ENCODE results near the gene PLCB4.
A peak's percentile ranks its signal among the peaks of the same experiment; 100 is the strongest.

The PLCB4 gene

DNA sequence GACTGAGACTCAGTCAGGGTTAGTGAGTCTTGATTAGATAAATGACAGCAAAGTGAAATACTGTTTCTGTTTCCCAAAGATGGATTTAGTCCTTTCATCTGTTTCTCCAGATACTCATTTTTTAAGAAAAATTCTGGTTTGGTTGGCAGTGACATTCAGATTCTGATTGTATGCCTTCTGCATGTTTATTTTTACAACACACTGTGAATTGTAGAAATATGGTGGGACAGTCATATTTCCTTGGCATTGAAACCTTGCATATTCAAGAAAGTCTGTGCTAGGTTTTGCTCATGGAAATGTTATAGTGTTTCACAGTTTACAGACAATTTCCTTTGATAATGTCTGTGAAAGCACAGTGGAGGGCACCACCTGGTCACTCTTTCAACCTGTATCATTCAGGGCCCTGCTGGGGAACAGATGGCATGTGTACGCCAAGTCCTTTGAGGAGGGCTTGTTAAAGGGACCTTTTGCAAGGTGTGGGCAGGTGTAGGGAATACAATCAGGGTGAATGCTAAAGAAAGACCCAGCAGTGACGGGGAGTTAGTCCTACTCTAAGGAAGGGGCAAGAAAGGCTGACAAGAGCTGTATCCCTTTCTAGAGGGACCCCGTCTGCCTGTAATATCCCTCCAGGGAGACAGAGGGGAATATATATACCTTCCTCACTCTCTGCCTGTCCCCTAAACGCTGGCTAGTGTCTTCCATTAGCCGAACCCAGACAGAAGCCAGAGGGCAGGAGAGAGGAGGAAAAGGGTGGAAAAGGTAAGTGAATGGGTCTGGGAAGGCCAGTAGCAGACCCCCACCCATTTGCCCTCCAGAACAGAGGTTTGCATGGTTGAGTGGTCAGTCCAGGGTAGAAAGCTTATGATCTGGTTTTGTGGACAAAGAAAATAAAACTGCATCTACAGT, 10.2 kb downstream of the PLCB4 start:
- H3K4me3 ChIP-seq (ENCODE audit: low read length in 2 of 2), result no peak overlapping the region
- H3K27me3 ChIP-seq (ENCODE audit: control insufficient read depth in 3 of 3, insufficient read depth in 3 of 3, low read depth in 1 of 3, low read length in 3 of 3), result no peaks in the 10 kb centered on the region
- H3K23ac ChIP-seq (ENCODE audit: low read depth, low read length, poor library complexity), result no peak overlapping the region
- no peak overlapping the region for H2BK5ac ChIP-seq (ENCODE audit: low read length)
- H3K4ac ChIP-seq (ENCODE audit: low read length), result no peak overlapping the region
- H3K9ac ChIP-seq (ENCODE audit: low read depth, low read length, poor library complexity), result no peak overlapping the region
- H3K36me3 ChIP-seq (replicated peaks in 1 of 2; ENCODE audit: control insufficient read depth in 2 of 2, insufficient read depth in 2 of 2, low read length in 2 of 2), result no peaks in the 10 kb centered on the region
- no peak overlapping the region for H2BK15ac ChIP-seq (ENCODE audit: low read length)
- peak overlapping the region; percentile 19 for H3K18ac ChIP-seq (ENCODE audit: low read length)
- no peak overlapping the region for H3K4me2 ChIP-seq (ENCODE audit: insufficient read depth, low read length, poor library complexity, severe bottlenecking)
- H3K9me3 ChIP-seq (replicated peaks in 1 of 2; ENCODE audit: control insufficient read depth in 2 of 2, insufficient read depth in 1 of 2, low read depth in 1 of 2, low read length in 2 of 2), result no peaks in the 10 kb centered on the region
- H3K27ac ChIP-seq (replicated peaks; ENCODE audit: low read length), result no peak overlapping the region
- no peak overlapping the region for H2BK120ac ChIP-seq (ENCODE audit: low read depth, low read length)
- H3K14ac ChIP-seq (ENCODE audit: low read length), result no peak overlapping the region
- WGBS, 2 donors (ENCODE audit: extremely low coverage in 2 of 2, insufficient read length in 2 of 2, insufficient replicate concordance in 1 of 2), result no CpG with 5 or more reads among the region's 5 CpGs
- DNase-seq (ENCODE audit: low spot score), result no peak
- no peak overlapping the region for H2AK5ac ChIP-seq (ENCODE audit: low read depth, low read length)
- no peak overlapping the region for H4K8ac ChIP-seq (ENCODE audit: low read depth, low read length)
- no peak overlapping the region for H4K91ac ChIP-seq (ENCODE audit: low read depth, low read length, poor library complexity)
- no peak overlapping the region for H2BK12ac ChIP-seq (ENCODE audit: low read length)
- H3K4me1 ChIP-seq (ENCODE audit: control insufficient read depth in 2 of 2, insufficient read depth in 1 of 2, low read depth in 1 of 2, low read length in 2 of 2), result no peaks in the 10 kb centered on the region
- H3K79me1 ChIP-seq (ENCODE audit: low read depth, low read length), result no peaks in the 10 kb centered on the region
- no peak overlapping the region for H2AFZ ChIP-seq (ENCODE audit: low read length)

GRCh38 chr20:9081423-9081966, 12.6 kb downstream of the PLCB4 start:
- Histone ChIP-seq H3K9me3 (replicated peaks in 1 of 2; ENCODE audit: control insufficient read depth in 2 of 2, insufficient read depth in 1 of 2, low read depth in 1 of 2, low read length in 2 of 2) (peaks cover 0 to 2% of the 10 kb centered on the region in 2 donors), H3K27ac (replicated peaks; ENCODE audit: low read length) (no peak overlapping the region), H2BK15ac (ENCODE audit: low read length) (no peak overlapping the region), H3K4me3 (ENCODE audit: low read length in 2 of 2) (no peak overlapping the region), H3K18ac (ENCODE audit: low read length) (no peak overlapping the region), H2BK5ac (ENCODE audit: low read length) (no peak overlapping the region), H4K8ac (ENCODE audit: low read depth, low read length) (no peak overlapping the region), H4K91ac (ENCODE audit: low read depth, low read length, poor library complexity) (no peak overlapping the region), H3K23ac (ENCODE audit: low read depth, low read length, poor library complexity) (no peak overlapping the region), H3K4me1 (ENCODE audit: control insufficient read depth in 2 of 2, insufficient read depth in 1 of 2, low read depth in 1 of 2, low read length in 2 of 2) (no peaks in the 10 kb centered on the region), H3K9ac (ENCODE audit: low read depth, low read length, poor library complexity) (no peak overlapping the region), H3K36me3 (replicated peaks in 1 of 2; ENCODE audit: control insufficient read depth in 2 of 2, insufficient read depth in 2 of 2, low read length in 2 of 2) (no peaks in the 10 kb centered on the region), H3K14ac (ENCODE audit: low read length) (no peak overlapping the region), H2AFZ (ENCODE audit: low read length) (no peak overlapping the region), H3K27me3 (ENCODE audit: control insufficient read depth in 3 of 3, insufficient read depth in 3 of 3, low read depth in 1 of 3, low read length in 3 of 3) (no peaks in the 10 kb centered on the region), H3K4ac (ENCODE audit: low read length) (no peak overlapping the region), H2BK12ac (ENCODE audit: low read length) (no peak overlapping the region), H3K4me2 (ENCODE audit: insufficient read depth, low read length, poor library complexity, severe bottlenecking) (no peak overlapping the region), H2AK5ac (ENCODE audit: low read depth, low read length) (no peak overlapping the region), H2BK120ac (ENCODE audit: low read depth, low read length) (no peak overlapping the region), H3K79me1 (ENCODE audit: low read depth, low read length) (no peaks in the 10 kb centered on the region)
- no peak for DNase-seq (ENCODE audit: low spot score)
- WGBS, 2 donors (ENCODE audit: extremely low coverage in 2 of 2, insufficient read length in 2 of 2, insufficient replicate concordance in 1 of 2), result no CpG with 5 or more reads among the region's 1 CpG

DNA sequence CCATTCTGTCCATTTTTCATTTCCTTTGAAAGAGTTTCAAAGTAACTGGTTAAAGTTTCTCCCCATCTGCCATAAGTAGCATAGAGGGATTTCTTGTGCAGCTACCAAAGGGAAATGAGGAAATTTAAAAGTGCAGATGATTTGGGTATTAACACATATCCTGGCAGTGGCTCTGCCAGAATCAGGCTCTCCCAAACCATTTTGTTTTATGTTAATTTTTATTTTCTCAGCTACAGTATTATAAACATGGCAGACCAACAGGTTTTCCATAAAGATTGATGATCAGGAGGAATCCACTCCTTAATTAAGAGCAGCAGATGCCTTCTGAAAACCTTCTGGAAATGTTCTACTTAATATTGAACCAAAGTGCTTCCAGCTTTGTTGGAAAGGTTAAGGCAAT, 13.9 kb downstream of the PLCB4 start:
- Histone ChIP-seq H3K4me2 (ENCODE audit: insufficient read depth, low read length, poor library complexity, severe bottlenecking) (no peak overlapping the region), H2AFZ (ENCODE audit: low read length) (no peak overlapping the region), H3K18ac (ENCODE audit: low read length) (no peak overlapping the region), H2AK5ac (ENCODE audit: low read depth, low read length) (no peak overlapping the region), H3K9ac (ENCODE audit: low read depth, low read length, poor library complexity) (no peak overlapping the region), H4K91ac (ENCODE audit: low read depth, low read length, poor library complexity) (no peak overlapping the region), H2BK5ac (ENCODE audit: low read length) (no peak overlapping the region), H3K4me1 (ENCODE audit: control insufficient read depth in 2 of 2, insufficient read depth in 1 of 2, low read depth in 1 of 2, low read length in 2 of 2) (no peaks in the 10 kb centered on the region), H2BK12ac (ENCODE audit: low read length) (no peak overlapping the region), H3K27ac (replicated peaks; ENCODE audit: low read length) (no peak overlapping the region), H3K79me1 (ENCODE audit: low read depth, low read length) (no peaks in the 10 kb centered on the region), H2BK120ac (ENCODE audit: low read depth, low read length) (no peak overlapping the region), H3K27me3 (ENCODE audit: control insufficient read depth in 3 of 3, insufficient read depth in 3 of 3, low read depth in 1 of 3, low read length in 3 of 3) (no peaks in the 10 kb centered on the region), H3K9me3 (replicated peaks in 1 of 2; ENCODE audit: control insufficient read depth in 2 of 2, insufficient read depth in 1 of 2, low read depth in 1 of 2, low read length in 2 of 2) (peaks cover 0 to 6% of the 10 kb centered on the region in 2 donors), H4K8ac (ENCODE audit: low read depth, low read length) (no peak overlapping the region), H3K14ac (ENCODE audit: low read length) (no peak overlapping the region), H3K23ac (ENCODE audit: low read depth, low read length, poor library complexity) (no peak overlapping the region), H3K36me3 (replicated peaks in 1 of 2; ENCODE audit: control insufficient read depth in 2 of 2, insufficient read depth in 2 of 2, low read length in 2 of 2) (no peaks in the 10 kb centered on the region), H3K4me3 (ENCODE audit: low read length in 2 of 2) (no peak overlapping the region), H3K4ac (ENCODE audit: low read length) (no peak overlapping the region), H2BK15ac (ENCODE audit: low read length) (no peak overlapping the region)
- DNase-seq (ENCODE audit: low spot score), result no peak

DNA sequence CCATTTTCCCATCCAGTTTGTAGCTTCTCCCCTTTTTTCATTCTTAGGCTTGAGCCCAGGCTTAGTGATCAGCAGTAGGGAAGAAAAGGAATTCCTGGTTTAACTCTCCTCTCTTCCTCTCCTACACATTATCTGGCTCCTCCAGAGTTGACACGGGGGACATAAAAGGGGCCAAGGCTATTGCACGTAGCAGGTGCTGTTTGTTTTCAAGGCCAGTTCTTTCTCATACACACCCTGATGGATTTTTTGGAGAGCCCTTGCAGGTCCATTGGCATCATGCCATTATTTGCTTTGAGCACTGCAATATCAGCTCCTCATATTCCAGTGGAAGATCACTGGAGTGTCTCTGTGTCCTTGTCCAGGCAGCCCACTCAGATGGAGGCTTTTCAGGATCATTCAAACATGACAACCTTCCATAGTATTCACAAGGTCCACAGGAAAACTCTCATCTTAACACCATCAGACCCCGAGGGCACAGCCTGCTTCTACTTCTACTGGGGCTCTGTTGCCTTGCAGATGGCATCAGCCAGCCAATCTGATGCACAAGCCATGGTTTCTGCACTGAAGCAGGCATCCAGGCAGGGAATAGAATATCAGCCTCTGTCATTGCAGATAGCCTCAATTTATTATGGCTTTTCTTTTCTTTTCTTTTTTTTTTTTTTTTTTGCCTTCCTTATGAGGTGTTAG, 18.8 kb downstream of the PLCB4 start:
- no peaks in the 10 kb centered on the region for H3K36me3 ChIP-seq (replicated peaks in 1 of 2; ENCODE audit: control insufficient read depth in 2 of 2, insufficient read depth in 2 of 2, low read length in 2 of 2)
- H3K23ac ChIP-seq (ENCODE audit: low read depth, low read length, poor library complexity), result no peak overlapping the region
- H3K4ac ChIP-seq (ENCODE audit: low read length), result no peak overlapping the region
- H3K18ac ChIP-seq (ENCODE audit: low read length), result no peak overlapping the region
- no peak overlapping the region for H3K9ac ChIP-seq (ENCODE audit: low read depth, low read length, poor library complexity)
- no peaks in the 10 kb centered on the region for H3K27me3 ChIP-seq (ENCODE audit: control insufficient read depth in 3 of 3, insufficient read depth in 3 of 3, low read depth in 1 of 3, low read length in 3 of 3)
- H2BK15ac ChIP-seq (ENCODE audit: low read length), result no peak overlapping the region
- no peaks in the 10 kb centered on the region for H3K4me1 ChIP-seq (ENCODE audit: control insufficient read depth in 2 of 2, insufficient read depth in 1 of 2, low read depth in 1 of 2, low read length in 2 of 2)
- no peak overlapping the region for H2BK120ac ChIP-seq (ENCODE audit: low read depth, low read length)
- H2AK5ac ChIP-seq (ENCODE audit: low read depth, low read length), result no peak overlapping the region
- no peak overlapping the region for H3K4me2 ChIP-seq (ENCODE audit: insufficient read depth, low read length, poor library complexity, severe bottlenecking)
- no peak overlapping the region for H4K8ac ChIP-seq (ENCODE audit: low read depth, low read length)
- no peak overlapping the region for H2BK5ac ChIP-seq (ENCODE audit: low read length)
- WGBS, 2 donors (ENCODE audit: extremely low coverage in 2 of 2, insufficient read length in 2 of 2, insufficient replicate concordance in 1 of 2), result no CpG with 5 or more reads among the region's 3 CpGs
- no peak overlapping the region for H4K91ac ChIP-seq (ENCODE audit: low read depth, low read length, poor library complexity)
- no peak for DNase-seq (ENCODE audit: low spot score)
- H2AFZ ChIP-seq (ENCODE audit: low read length), result no peak overlapping the region
- no peak overlapping the region for H3K14ac ChIP-seq (ENCODE audit: low read length)
- H2BK12ac ChIP-seq (ENCODE audit: low read length), result no peak overlapping the region
- no peak overlapping the region for H3K27ac ChIP-seq (replicated peaks; ENCODE audit: low read length)
- H3K79me1 ChIP-seq (ENCODE audit: low read depth, low read length), result no peaks in the 10 kb centered on the region
- H3K9me3 ChIP-seq (replicated peaks in 1 of 2; ENCODE audit: control insufficient read depth in 2 of 2, insufficient read depth in 1 of 2, low read depth in 1 of 2, low read length in 2 of 2), result peaks cover 0 to 6% of the 10 kb centered on the region in 2 donors
- no peak overlapping the region for H3K4me3 ChIP-seq (ENCODE audit: low read length in 2 of 2)
